ENCODE measurements around the gene UACA.

Gene UACA

DNA sequence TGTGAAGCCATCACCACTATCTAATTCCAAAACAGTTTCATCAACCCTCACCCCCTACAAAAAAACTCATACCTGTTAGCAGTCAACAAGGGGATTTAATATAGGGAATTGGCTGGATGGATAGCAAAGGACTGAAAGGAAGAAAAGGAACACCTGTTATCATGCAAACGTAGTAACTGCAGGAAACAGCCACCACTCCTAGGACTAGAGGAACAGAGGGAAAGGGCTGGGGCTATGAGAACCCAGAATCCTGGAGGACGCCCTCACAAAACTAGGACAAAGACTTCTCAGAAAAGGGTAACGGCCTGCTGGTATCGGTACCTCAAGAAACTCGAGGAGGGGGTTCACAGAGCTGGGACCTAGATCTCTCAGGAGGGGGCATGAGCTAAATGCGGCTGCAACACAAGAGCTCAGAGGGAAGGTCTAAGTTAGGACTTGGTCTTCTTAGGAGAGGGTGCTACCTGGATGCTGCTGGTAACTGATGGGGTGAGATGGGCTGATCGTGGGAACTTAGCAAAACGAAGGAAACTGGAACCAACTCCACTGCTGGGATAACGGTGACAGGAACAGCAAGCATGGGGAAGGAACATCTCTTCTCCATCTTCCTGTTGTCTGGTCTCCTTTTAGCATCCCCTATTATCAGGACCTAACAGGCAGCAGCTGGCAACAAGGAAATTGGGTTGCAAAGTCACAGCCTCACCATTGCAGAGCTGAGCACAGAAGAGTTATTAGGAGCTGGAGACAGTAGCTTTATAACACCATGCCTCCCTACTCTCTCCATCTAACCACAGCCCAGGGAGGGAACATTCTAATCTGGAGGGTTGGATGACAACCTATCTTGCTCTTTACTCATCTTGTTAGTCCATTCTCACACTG is 147.7 kb downstream of the UACA start:
- WGBS, 2 donors (ENCODE audit: extremely low coverage in 2 of 2, insufficient read length in 2 of 2, insufficient replicate concordance in 1 of 2): no CpG with 5 or more reads among the region's 9 CpGs
- no peaks in the 10 kb centered on the region for H3K36me3 ChIP-seq (replicated peaks in 1 of 2; ENCODE audit: control insufficient read depth in 2 of 2, insufficient read depth in 2 of 2, low read length in 2 of 2)

DNA sequence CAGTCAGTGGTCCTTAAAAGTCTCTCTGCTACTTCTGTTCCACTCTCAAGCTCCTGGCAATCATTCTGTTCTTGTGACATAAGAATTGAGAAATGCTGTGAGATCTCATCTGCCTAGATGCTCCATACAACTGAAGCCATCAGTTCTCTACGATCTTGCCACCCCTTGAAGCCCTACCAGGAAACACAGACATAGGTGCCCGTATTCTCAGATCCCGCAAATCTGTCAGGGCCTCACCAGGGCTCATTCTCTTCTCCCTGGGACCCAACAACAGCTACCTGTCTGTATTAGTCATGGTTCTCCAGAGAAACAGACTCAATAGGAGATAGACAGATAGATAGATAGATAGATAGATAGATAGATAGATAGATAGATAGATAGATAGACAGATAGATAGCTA is 149.1 kb downstream of the UACA start:
- no peak for DNase-seq (ENCODE audit: low spot score)
- Histone ChIP-seq H2BK120ac (ENCODE audit: low read depth, low read length) (no peak overlapping the region), H3K14ac (ENCODE audit: low read length) (no peak overlapping the region), H3K4me3 (ENCODE audit: low read length in 2 of 2) (no peak overlapping the region), H4K8ac (ENCODE audit: low read depth, low read length) (no peak overlapping the region), H3K4me1 (ENCODE audit: control insufficient read depth in 2 of 2, insufficient read depth in 1 of 2, low read depth in 1 of 2, low read length in 2 of 2) (peaks cover 0 to 3% of the 10 kb centered on the region in 2 donors), H3K79me1 (ENCODE audit: low read depth, low read length) (no peaks in the 10 kb centered on the region), H3K9me3 (replicated peaks in 1 of 2; ENCODE audit: control insufficient read depth in 2 of 2, insufficient read depth in 1 of 2, low read depth in 1 of 2, low read length in 2 of 2) (peaks cover 0 to 2% of the 10 kb centered on the region in 2 donors), H3K27ac (replicated peaks; ENCODE audit: low read length) (no peak overlapping the region), H3K4me2 (ENCODE audit: insufficient read depth, low read length, poor library complexity, severe bottlenecking) (no peak overlapping the region), H2BK5ac (ENCODE audit: low read length) (no peak overlapping the region), H2AK5ac (ENCODE audit: low read depth, low read length) (no peak overlapping the region), H3K23ac (ENCODE audit: low read depth, low read length, poor library complexity) (no peak overlapping the region), H2AFZ (ENCODE audit: low read length) (no peak overlapping the region), H3K27me3 (ENCODE audit: control insufficient read depth in 3 of 3, insufficient read depth in 3 of 3, low read depth in 1 of 3, low read length in 3 of 3) (peaks cover 0 to 4% (median 0%) of the 10 kb centered on the region in 3 experiments), H3K36me3 (replicated peaks in 1 of 2; ENCODE audit: control insufficient read depth in 2 of 2, insufficient read depth in 2 of 2, low read length in 2 of 2) (no peaks in the 10 kb centered on the region), H2BK15ac (ENCODE audit: low read length) (no peak overlapping the region), H3K18ac (ENCODE audit: low read length) (no peak overlapping the region), H3K9ac (ENCODE audit: low read depth, low read length, poor library complexity) (no peak overlapping the region), H4K91ac (ENCODE audit: low read depth, low read length, poor library complexity) (no peak overlapping the region), H3K4ac (ENCODE audit: low read length) (no peak overlapping the region), H2BK12ac (ENCODE audit: low read length) (no peak overlapping the region)
- no CpG with 5 or more reads among the region's 3 CpGs for WGBS, 2 donors (ENCODE audit: extremely low coverage in 2 of 2, insufficient read length in 2 of 2, insufficient replicate concordance in 1 of 2)

More for the DNA sequence above, 147.7 kb downstream of the UACA start:
- Histone ChIP-seq H4K8ac (ENCODE audit: low read depth, low read length) (no peak overlapping the region), H3K18ac (ENCODE audit: low read length) (no peak overlapping the region), H3K4ac (ENCODE audit: low read length) (no peak overlapping the region), H3K27ac (replicated peaks; ENCODE audit: low read length) (no peak overlapping the region), H3K27me3 (ENCODE audit: control insufficient read depth in 3 of 3, insufficient read depth in 3 of 3, low read depth in 1 of 3, low read length in 3 of 3) (peaks cover 0 to 4% (median 0%) of the 10 kb centered on the region in 3 experiments), H3K4me1 (ENCODE audit: control insufficient read depth in 2 of 2, insufficient read depth in 1 of 2, low read depth in 1 of 2, low read length in 2 of 2) (peaks cover 0 to 3% of the 10 kb centered on the region in 2 donors), H2BK120ac (ENCODE audit: low read depth, low read length) (no peak overlapping the region), H3K79me1 (ENCODE audit: low read depth, low read length) (no peaks in the 10 kb centered on the region), H3K9me3 (replicated peaks in 1 of 2; ENCODE audit: control insufficient read depth in 2 of 2, insufficient read depth in 1 of 2, low read depth in 1 of 2, low read length in 2 of 2) (peaks cover 0 to 2% of the 10 kb centered on the region in 2 donors), H2BK5ac (ENCODE audit: low read length) (no peak overlapping the region), H3K4me3 (ENCODE audit: low read length in 2 of 2) (no peak overlapping the region), H2AFZ (ENCODE audit: low read length) (no peak overlapping the region), H3K9ac (ENCODE audit: low read depth, low read length, poor library complexity) (no peak overlapping the region), H2AK5ac (ENCODE audit: low read depth, low read length) (no peak overlapping the region), H3K4me2 (ENCODE audit: insufficient read depth, low read length, poor library complexity, severe bottlenecking) (no peak overlapping the region), H3K23ac (ENCODE audit: low read depth, low read length, poor library complexity) (no peak overlapping the region), H2BK12ac (ENCODE audit: low read length) (no peak overlapping the region), H4K91ac (ENCODE audit: low read depth, low read length, poor library complexity) (no peak overlapping the region), H2BK15ac (ENCODE audit: low read length) (no peak overlapping the region), H3K14ac (ENCODE audit: low read length) (no peak overlapping the region)
- no peak for DNase-seq (ENCODE audit: low spot score)

- Histone ChIP-seq H3K14ac (ENCODE audit: low read length) (no peak overlapping the region), H2BK15ac (ENCODE audit: low read length) (no peak overlapping the region), H3K36me3 (replicated peaks in 1 of 2; ENCODE audit: control insufficient read depth in 2 of 2, insufficient read depth in 2 of 2, low read length in 2 of 2) (no peaks in the 10 kb centered on the region), H3K18ac (ENCODE audit: low read length) (no peak overlapping the region), H2AK5ac (ENCODE audit: low read depth, low read length) (no peak overlapping the region), H2AFZ (ENCODE audit: low read length) (no peak overlapping the region), H3K9me3 (replicated peaks in 1 of 2; ENCODE audit: control insufficient read depth in 2 of 2, insufficient read depth in 1 of 2, low read depth in 1 of 2, low read length in 2 of 2) (peaks cover 0 to 2% of the 10 kb centered on the region in 2 donors), H2BK5ac (ENCODE audit: low read length) (no peak overlapping the region), H2BK12ac (ENCODE audit: low read length) (no peak overlapping the region), H3K79me1 (ENCODE audit: low read depth, low read length) (no peaks in the 10 kb centered on the region), H2BK120ac (ENCODE audit: low read depth, low read length) (no peak overlapping the region), H3K4ac (ENCODE audit: low read length) (no peak overlapping the region), H3K23ac (ENCODE audit: low read depth, low read length, poor library complexity) (no peak overlapping the region), H3K27me3 (ENCODE audit: control insufficient read depth in 3 of 3, insufficient read depth in 3 of 3, low read depth in 1 of 3, low read length in 3 of 3) (peaks cover 0 to 4% (median 0%) of the 10 kb centered on the region in 3 experiments), H4K91ac (ENCODE audit: low read depth, low read length, poor library complexity) (no peak overlapping the region), H3K4me1 (ENCODE audit: control insufficient read depth in 2 of 2, insufficient read depth in 1 of 2, low read depth in 1 of 2, low read length in 2 of 2) (peaks cover 2 to 5% of the 10 kb centered on the region in 2 donors), H3K27ac (replicated peaks; ENCODE audit: low read length) (no peak overlapping the region), H3K4me2 (ENCODE audit: insufficient read depth, low read length, poor library complexity, severe bottlenecking) (no peak overlapping the region), H3K9ac (ENCODE audit: low read depth, low read length, poor library complexity) (no peak overlapping the region), H4K8ac (ENCODE audit: low read depth, low read length) (no peak overlapping the region), H3K4me3 (ENCODE audit: low read length in 2 of 2) (no peak overlapping the region)
- no peak for DNase-seq (ENCODE audit: low spot score)
- no CpG with 5 or more reads among the region's 2 CpGs for WGBS, 2 donors (ENCODE audit: extremely low coverage in 2 of 2, insufficient read length in 2 of 2, insufficient replicate concordance in 1 of 2)
These were observed 150.1 kb downstream of the UACA start for GRCh38 chr15:70613271-70613670.

DNA sequence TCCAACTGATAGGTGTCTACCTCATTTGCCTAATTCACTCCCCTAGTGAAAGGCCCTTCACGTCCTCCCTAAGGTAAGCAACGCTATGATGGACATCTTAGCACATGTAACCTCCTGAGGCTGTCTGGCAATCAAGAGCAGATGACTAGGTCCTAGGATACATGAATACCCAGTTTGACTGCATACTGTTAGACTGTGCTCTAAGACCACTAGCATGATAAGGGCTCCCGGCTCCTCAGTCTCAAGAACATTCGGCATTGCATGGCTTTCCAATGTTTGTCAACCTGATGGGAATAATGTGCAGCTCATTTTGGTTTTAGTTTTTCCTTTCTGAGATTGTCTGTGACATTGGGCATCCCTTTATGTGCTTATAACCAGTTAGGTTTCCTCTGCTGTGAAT is 152.1 kb downstream of the UACA start:
- no peaks in the 10 kb centered on the region for H3K36me3 ChIP-seq (replicated peaks in 1 of 2; ENCODE audit: control insufficient read depth in 2 of 2, insufficient read depth in 2 of 2, low read length in 2 of 2)
- no peak overlapping the region for H2BK12ac ChIP-seq (ENCODE audit: low read length)
- H3K4ac ChIP-seq (ENCODE audit: low read length): no peak overlapping the region
- H3K27ac ChIP-seq (replicated peaks; ENCODE audit: low read length): no peak overlapping the region
- no CpG with 5 or more reads among the region's 4 CpGs for WGBS, 2 donors (ENCODE audit: extremely low coverage in 2 of 2, insufficient read length in 2 of 2, insufficient replicate concordance in 1 of 2)
- H2BK15ac ChIP-seq (ENCODE audit: low read length): no peak overlapping the region
- H3K9me3 ChIP-seq (replicated peaks in 1 of 2; ENCODE audit: control insufficient read depth in 2 of 2, insufficient read depth in 1 of 2, low read depth in 1 of 2, low read length in 2 of 2): peaks cover 0 to 2% of the 10 kb centered on the region in 2 donors
- no peaks in the 10 kb centered on the region for H3K79me1 ChIP-seq (ENCODE audit: low read depth, low read length)
- H2AK5ac ChIP-seq (ENCODE audit: low read depth, low read length): no peak overlapping the region
- no peak overlapping the region for H2BK5ac ChIP-seq (ENCODE audit: low read length)
- H3K9ac ChIP-seq (ENCODE audit: low read depth, low read length, poor library complexity): no peak overlapping the region
- H3K4me2 ChIP-seq (ENCODE audit: insufficient read depth, low read length, poor library complexity, severe bottlenecking): no peak overlapping the region
- H4K8ac ChIP-seq (ENCODE audit: low read depth, low read length): no peak overlapping the region
- H3K14ac ChIP-seq (ENCODE audit: low read length): no peak overlapping the region
- H2BK120ac ChIP-seq (ENCODE audit: low read depth, low read length): no peak overlapping the region
- H3K27me3 ChIP-seq (ENCODE audit: control insufficient read depth in 3 of 3, insufficient read depth in 3 of 3, low read depth in 1 of 3, low read length in 3 of 3): peaks cover 0 to 4% (median 0%) of the 10 kb centered on the region in 3 experiments
- peaks cover 6 to 10% of the 10 kb centered on the region in 2 donors for H3K4me1 ChIP-seq (ENCODE audit: control insufficient read depth in 2 of 2, insufficient read depth in 1 of 2, low read depth in 1 of 2, low read length in 2 of 2)
- H3K18ac ChIP-seq (ENCODE audit: low read length): no peak overlapping the region
- DNase-seq (ENCODE audit: low spot score): no peak
- no peak overlapping the region for H3K4me3 ChIP-seq (ENCODE audit: low read length in 2 of 2)
- no peak overlapping the region for H2AFZ ChIP-seq (ENCODE audit: low read length)
- no peak overlapping the region for H4K91ac ChIP-seq (ENCODE audit: low read depth, low read length, poor library complexity)
- no peak overlapping the region for H3K23ac ChIP-seq (ENCODE audit: low read depth, low read length, poor library complexity)

All from neuronal stem cell (in vitro differentiated cells).